Upper lobe of right lung (tissue), 1 donor: ENCODE results near the gene RPL36A. TPM values are rescaled to one million over a fixed set of nuclear protein-coding genes. Genes with fewer than 3 reads are reported as not detected.
A peak's percentile ranks its signal among the peaks of the same experiment; 100 is the strongest.

Experiments
- ATAC-seq: fragments of 200-7000 bp; cut with Tn5 transposase; one replicate; pipeline ENCODE4 v1.9.1; 2020; ENCODE audit warnings: mild to moderate bottlenecking, moderate library complexity
- DNase-seq: peaks from one replicate; pipeline ENCODE4 v3.0.0-alpha.2; 2020
- H3K27ac ChIP-seq: fragments of 200-600 bp; one replicate; pipeline ENCODE4 v1.8.0; 2022
- H3K27me3 ChIP-seq: fragments of 200-600 bp; one replicate; pipeline ENCODE4 v1.8.0; 2022; ENCODE audit warnings: mild to moderate bottlenecking
- H3K36me3 ChIP-seq: fragments of 200-600 bp; one replicate; pipeline ENCODE4 v1.8.0; 2022
- H3K4me1 ChIP-seq: fragments of 200-600 bp; one replicate; pipeline ENCODE4 v1.8.0; 2022
- H3K4me3 ChIP-seq: fragments of 200-600 bp; one replicate; pipeline ENCODE4 v1.8.0; 2022; ENCODE audit warnings: mild to moderate bottlenecking
- H3K9me3 ChIP-seq: fragments of 200-600 bp; one replicate; pipeline ENCODE4 v1.8.0; 2022
- CTCF ChIP-seq: fragments of 200-600 bp; IDR thresholded peaks from one replicate; pipeline ENCODE4 v1.8.0; 2022; ENCODE audit warnings: antibody characterized with exemption
- intact Hi-C: fragments of 100-400 bp; cut with DNase I; formaldehyde crosslinking; loops from one replicate; pipeline ENCODE4 v1.11.0; 2022
- total RNA-seq: library from RNA; stranded (reverse); fragmentation: NEBNext Ultra II Directional; extraction: Animal tissue kit (Norgen Biotek cat#: 25700); gene quantifications from one replicate; pipeline ENCODE4 v1.2.1, GENCODE V29; 2021
- donor health status: DM: no; HTN: yes; CAD: no; lungs with severe emphysema.

The RPL36A gene
- total RNA-seq, 1 donor from 2014 or later: 133 TPM

GRCh38 chrX:101427954-101428353 lies 37.1 kb downstream of the RPL36A start:
- intact Hi-C loops: no loop called here
- Histone ChIP-seq H3K4me3 (no peak overlapping the region), H3K4me1 (no peaks in the 10 kb centered on the region), H3K27me3 (no peaks in the 10 kb centered on the region), H3K9me3 (no peaks in the 10 kb centered on the region), H3K36me3 (peaks cover 12% of the 10 kb centered on the region), H3K27ac (no peak overlapping the region)
- no peak for DNase-seq
- TF ChIP-seq CTCF: no peak
- ATAC-seq: no peak

GRCh38 chrX:101429934-101430333 lies 39.1 kb downstream of the RPL36A start:
- Histone ChIP-seq H3K4me3 (no peak overlapping the region), H3K36me3 (peaks cover 12% of the 10 kb centered on the region), H3K9me3 (no peaks in the 10 kb centered on the region), H3K27me3 (no peaks in the 10 kb centered on the region), H3K27ac (no peak overlapping the region), H3K4me1 (no peaks in the 10 kb centered on the region)
- no peak for TF ChIP-seq CTCF
- ATAC-seq (no peak), DNase-seq (no peak)
- intact Hi-C loops: no loop called here

GRCh38 chrX:101430457-101431078 lies 39.8 kb downstream of the RPL36A start:
- no peak for TF ChIP-seq CTCF
- intact Hi-C loops: no loop called here
- no peaks in the 10 kb centered on the region for H3K9me3 ChIP-seq
- no peak overlapping the region for H3K4me3 ChIP-seq
- no peaks in the 10 kb centered on the region for H3K4me1 ChIP-seq
- no peaks in the 10 kb centered on the region for H3K27me3 ChIP-seq
- H3K36me3 ChIP-seq: peaks cover 12% of the 10 kb centered on the region
- DNase-seq (no peak), ATAC-seq (no peak)
- H3K27ac ChIP-seq: no peak overlapping the region

GRCh38 chrX:101442085-101442484 lies 51.3 kb downstream of the RPL36A start:
- no peak for TF ChIP-seq CTCF
- no peaks in the 10 kb centered on the region for H3K27me3 ChIP-seq
- H3K4me1 ChIP-seq: no peaks in the 10 kb centered on the region
- H3K36me3 ChIP-seq: no peaks in the 10 kb centered on the region
- intact Hi-C loops: no loop called here
- no peak overlapping the region for H3K4me3 ChIP-seq
- DNase-seq: no peak
- H3K9me3 ChIP-seq: no peaks in the 10 kb centered on the region
- peak overlapping the region; percentile 11 for H3K27ac ChIP-seq
- ATAC-seq: peak; percentile 31

Other genes with a start within 250 kb of the RPL36A start
- not detected for gene DRP2, start 171.2 kb upstream of the RPL36A start, total RNA-seq
- gene TAF7L, start 99.7 kb upstream of the RPL36A start, total RNA-seq: not detected
- 6.4 TPM for gene TIMM8A, start 42.3 kb upstream of the RPL36A start, total RNA-seq
- 34.1 TPM for gene BTK, start 4.8 kb upstream of the RPL36A start, total RNA-seq
- 46.3 TPM for gene GLA, start 16.9 kb downstream of the RPL36A start, total RNA-seq
- 67.1 TPM for gene HNRNPH2, start 17.2 kb downstream of the RPL36A start, total RNA-seq
- 13.1 TPM for gene ARMCX4, start 94.4 kb downstream of the RPL36A start, total RNA-seq
- 21.7 TPM for gene ARMCX1, start 159.5 kb downstream of the RPL36A start, total RNA-seq
- gene ARMCX6, start 227.0 kb downstream of the RPL36A start, total RNA-seq: 35.6 TPM
- gene ARMCX3, start 232.1 kb downstream of the RPL36A start, total RNA-seq: 52.6 TPM